ENCODE data around the gene PDP2. TPM values are rescaled to one million over a fixed set of nuclear protein-coding genes. Genes with fewer than 3 reads are reported as not detected.
"Not testable (repeated sequence)": the region's sequence is repeated elsewhere in the genome, so short reads cannot be mapped to it uniquely, and the experiment has no call there.

The PDP2 gene
- total RNA-seq, 2 experiments from 2014 or later: 29.2 to 33.3 TPM

DNA sequence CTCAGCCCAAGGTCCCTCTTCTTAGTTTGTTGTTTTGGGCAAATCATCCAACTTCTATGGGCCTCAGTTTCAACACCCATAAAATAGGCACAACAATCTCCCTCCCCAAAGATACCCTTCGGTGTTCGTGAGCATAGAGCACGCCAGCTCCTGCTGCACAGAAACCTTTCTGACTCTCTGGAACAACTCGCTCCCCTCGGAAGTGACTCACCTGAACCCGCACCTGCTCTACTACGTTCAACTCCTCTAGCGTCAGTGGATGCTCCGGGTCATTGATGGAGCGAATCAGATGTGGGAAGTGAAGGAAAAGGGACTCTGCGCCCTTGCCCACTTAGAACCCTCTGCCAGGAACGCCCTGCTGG, 53.4 kb downstream of the PDP2 start:
- ATAC-seq: peak; percentile 43
- Mint-ChIP-seq H3K27me3 (no peaks in the 10 kb centered on the region), H3K4me3 (peak overlapping the region; percentile 91), H3K36me3 (peaks cover 14% of the 10 kb centered on the region), H3K9me3 (ENCODE audit: low read depth) (no peaks in the 10 kb centered on the region), H3K27ac (peak overlapping the region; percentile 95), H3K4me1 (peaks cover 51% of the 10 kb centered on the region)
- no peak for DNase-seq
- CTCF ChIA-PET: interaction anchor here (0.7 to 2.3 kb wide), 10 partner anchors 14 to 221 kb away, joined by 3 to 14 read pairs (median 3); partner anchors contain the start of gene PDP2

- Mint-ChIP-seq H3K36me3 (peaks cover 14% of the 10 kb centered on the region), H3K4me3 (peak within 1 kb of the TSS; percentile 91), H3K4me1 (peaks cover 51% of the 10 kb centered on the region), H3K27me3 (no peaks in the 10 kb centered on the region), H3K9me3 (ENCODE audit: low read depth) (no peaks in the 10 kb centered on the region), H3K27ac (peak within 1 kb of the TSS; percentile 95)
- ATAC-seq (peak; percentile 88), DNase-seq (peak; percentile 91)
- CTCF ChIA-PET: interaction anchor here (0.7 to 2.3 kb wide), 6 partner anchors 13 to 84 kb away, joined by 3 to 14 read pairs (median 4); partner anchors contain the start of gene PDP2
These were observed 54.0 kb downstream of the PDP2 start, which contains the start of gene CIAO2B for GRCh38 chr16:66934138-66934838. Gene CIAO2B (minus strand): TSS chr16:66934402. CDS start chr16:66934364, 38 bp downstream.

DNA sequence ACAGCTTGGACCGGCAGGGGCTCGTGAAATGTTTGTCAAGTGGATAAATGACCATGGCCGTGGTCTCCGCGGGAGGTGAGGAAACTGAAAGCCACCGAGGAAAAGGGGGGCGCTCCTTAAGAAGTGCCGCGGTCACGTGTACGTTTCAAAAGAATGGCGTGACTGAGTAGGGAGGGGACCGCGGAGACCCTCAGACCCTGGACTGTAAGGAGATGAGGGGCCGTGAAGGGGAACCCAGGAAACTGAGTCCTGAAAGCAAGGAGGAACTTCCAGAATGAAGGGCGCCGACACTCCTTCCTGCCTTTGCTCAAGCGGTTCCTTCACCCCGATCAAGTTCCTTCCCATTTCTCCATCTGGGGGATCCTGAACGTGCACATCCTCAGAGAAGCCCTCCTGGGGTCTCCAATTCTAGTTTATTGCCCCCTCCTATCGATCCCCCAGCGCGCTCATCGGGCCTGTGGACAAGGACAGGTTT, 54.6 kb downstream of the PDP2 start:
- H3K9me3 Mint-ChIP-seq (ENCODE audit: low read depth); ATAC-seq; DNase-seq; H3K27me3 Mint-ChIP-seq: not testable (repeated sequence)
- Mint-ChIP-seq H3K27ac (peak overlapping the region; percentile 95), H3K36me3 (peaks cover 14% of the 10 kb centered on the region), H3K4me3 (peak overlapping the region; percentile 91), H3K4me1 (peaks cover 51% of the 10 kb centered on the region)
- CTCF ChIA-PET: interaction anchor here (1.0 to 2.3 kb wide), 5 partner anchors 13 to 83 kb away, joined by 3 to 14 read pairs (median 5); partner anchors contain the start of gene PDP2

DNA sequence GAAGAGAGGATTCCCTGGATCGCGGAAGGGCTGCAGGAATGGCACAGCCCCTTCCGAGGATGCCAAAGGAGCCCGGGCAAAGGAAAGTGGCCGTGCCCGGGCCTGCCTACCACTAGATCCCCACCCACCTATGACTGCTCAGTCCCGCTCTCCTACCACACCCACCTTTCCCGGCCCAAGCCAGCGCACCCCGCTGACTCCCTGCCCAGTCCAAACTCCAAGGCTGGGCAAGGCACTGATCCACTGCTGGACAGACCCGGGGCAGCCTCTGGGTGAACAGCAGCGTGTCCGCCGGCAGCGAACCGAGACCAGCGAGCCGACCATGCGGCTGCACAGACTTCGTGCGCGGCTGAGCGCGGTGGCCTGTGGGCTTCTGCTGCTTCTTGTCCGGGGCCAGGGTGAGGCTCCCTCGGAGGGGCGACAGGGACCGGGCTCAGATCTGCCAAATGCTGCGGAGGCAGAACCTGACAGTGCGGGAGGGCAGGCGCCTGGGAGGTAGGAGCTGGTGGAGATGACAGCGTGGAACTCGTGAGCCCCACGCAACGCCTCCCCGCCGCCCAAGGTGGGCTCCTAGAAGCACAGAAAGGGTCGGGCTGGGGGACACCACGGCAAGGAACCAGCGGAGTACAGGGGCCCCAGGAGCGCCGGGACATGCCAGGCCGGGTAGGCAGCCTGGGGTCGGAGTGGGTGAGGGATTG, 55.1 kb downstream of the PDP2 start, which contains the start of gene CES2:
CES2 (plus strand) TSS at position 203 of the 698 bp plus-strand sequence; CDS start at position 323, 120 bp downstream.
- ATAC-seq: no peak
- Mint-ChIP-seq H3K4me1 (peaks cover 51% of the 10 kb centered on the region), H3K9me3 (ENCODE audit: low read depth) (no peaks in the 10 kb centered on the region), H3K27me3 (no peaks in the 10 kb centered on the region), H3K36me3 (peaks cover 14% of the 10 kb centered on the region), H3K4me3 (peak within 1 kb of the TSS; percentile 91), H3K27ac (peak within 1 kb of the TSS; percentile 95)
- DNase-seq: no peak
- CTCF ChIA-PET: interaction anchor here (1.1 to 1.6 kb wide), 3 partner anchors 12 to 62 kb away, joined by 3 to 5 read pairs (median 5); no protein-coding TSS in a partner anchor

- Mint-ChIP-seq H3K36me3 (peaks cover 14% of the 10 kb centered on the region), H3K9me3 (ENCODE audit: low read depth) (no peaks in the 10 kb centered on the region), H3K4me1 (peaks cover 51% of the 10 kb centered on the region), H3K27me3 (no peaks in the 10 kb centered on the region), H3K27ac (peak overlapping the region; percentile 33), H3K4me3 (peak overlapping the region; percentile 91)
- no peak for ATAC-seq
- CTCF ChIA-PET: interaction anchor here (0.7 to 1.6 kb wide), 5 partner anchors 11 to 512 kb away, joined by 3 to 5 read pairs (median 3); no protein-coding TSS in a partner anchor
- no peak for DNase-seq
These were observed 56.1 kb downstream of the PDP2 start for GRCh38 chr16:66936462-66936861.

GRCh38 chr16:66936889-66937554, 56.7 kb downstream of the PDP2 start:
- Mint-ChIP-seq H3K27me3 (no peaks in the 10 kb centered on the region), H3K4me1 (peaks cover 47% of the 10 kb centered on the region), H3K27ac (peak overlapping the region; percentile 33), H3K9me3 (ENCODE audit: low read depth) (no peaks in the 10 kb centered on the region), H3K36me3 (peaks cover 14% of the 10 kb centered on the region), H3K4me3 (no peak overlapping the region)
- DNase-seq (no peak), ATAC-seq (no peak)
- CTCF ChIA-PET: interaction anchor here (0.7 to 1.6 kb wide), 5 partner anchors 10 to 511 kb away, joined by 3 to 5 read pairs (median 3); no protein-coding TSS in a partner anchor

DNA sequence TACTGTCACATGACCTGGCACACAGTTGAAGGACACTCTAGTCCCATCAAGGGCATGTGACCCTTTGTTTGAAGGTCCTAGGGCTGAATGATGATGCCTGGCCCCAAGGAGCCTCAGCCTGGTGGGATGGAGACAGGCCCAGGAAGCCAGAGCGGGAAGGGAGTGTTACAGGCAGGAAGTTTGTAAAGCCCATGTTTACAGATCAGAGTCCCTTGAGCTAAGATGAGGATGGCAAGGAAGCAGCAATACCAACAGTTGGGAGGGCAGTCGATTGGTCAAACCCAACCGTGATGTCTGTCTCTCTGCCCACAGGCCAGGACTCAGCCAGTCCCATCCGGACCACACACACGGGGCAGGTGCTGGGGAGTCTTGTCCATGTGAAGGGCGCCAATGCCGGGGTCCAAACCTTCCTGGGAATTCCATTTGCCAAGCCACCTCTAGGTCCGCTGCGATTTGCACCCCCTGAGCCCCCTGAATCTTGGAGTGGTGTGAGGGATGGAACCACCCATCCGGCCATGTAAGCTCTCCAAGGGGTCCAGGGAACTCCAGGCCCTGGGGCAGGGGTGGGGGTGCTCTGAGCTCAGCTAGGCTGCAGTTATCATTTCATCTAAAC, 57.5 kb downstream of the PDP2 start:
- DNase-seq: no peak
- CTCF ChIA-PET: interaction anchor here (1.0 to 1.5 kb wide), 2 partner anchors 19 to 510 kb away, joined by 3 to 4 read pairs; no protein-coding TSS in a partner anchor
- no peak for ATAC-seq

GRCh38 chr16:66939366-66939765, 59.1 kb downstream of the PDP2 start:
- no peak overlapping the region for H3K27ac Mint-ChIP-seq
- peaks cover 16% of the 10 kb centered on the region for H3K36me3 Mint-ChIP-seq
- DNase-seq: no peak
- no peak for ATAC-seq
- CTCF ChIA-PET: no interaction called here
- no peaks in the 10 kb centered on the region for H3K9me3 Mint-ChIP-seq (ENCODE audit: low read depth)
- H3K4me3 Mint-ChIP-seq: no peak overlapping the region
- no peaks in the 10 kb centered on the region for H3K27me3 Mint-ChIP-seq
- peaks cover 26% of the 10 kb centered on the region for H3K4me1 Mint-ChIP-seq

More for the DNA sequence above, 57.5 kb downstream of the PDP2 start:
- no peaks in the 10 kb centered on the region for H3K27me3 Mint-ChIP-seq
- no peak overlapping the region for H3K27ac Mint-ChIP-seq
- peaks cover 13% of the 10 kb centered on the region for H3K36me3 Mint-ChIP-seq
- H3K4me1 Mint-ChIP-seq: peaks cover 41% of the 10 kb centered on the region
- H3K9me3 Mint-ChIP-seq (ENCODE audit: low read depth): no peaks in the 10 kb centered on the region
- H3K4me3 Mint-ChIP-seq: no peak overlapping the region

DNA sequence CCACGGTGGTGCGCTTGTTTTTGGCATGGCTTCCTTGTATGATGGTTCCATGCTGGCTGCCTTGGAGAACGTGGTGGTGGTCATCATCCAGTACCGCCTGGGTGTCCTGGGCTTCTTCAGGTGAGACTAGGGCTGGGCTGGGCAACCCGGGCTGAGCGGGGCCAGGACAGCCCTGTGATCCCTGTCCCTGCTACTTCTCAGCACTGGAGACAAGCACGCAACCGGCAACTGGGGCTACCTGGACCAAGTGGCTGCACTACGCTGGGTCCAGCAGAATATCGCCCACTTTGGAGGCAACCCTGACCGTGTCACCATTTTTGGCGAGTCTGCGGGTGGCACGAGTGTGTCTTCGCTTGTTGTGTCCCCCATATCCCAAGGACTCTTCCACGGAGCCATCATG, 59.9 kb downstream of the PDP2 start:
- CTCF ChIA-PET: interaction anchor here (1.4 kb wide), 1 partner anchor 215 kb away, joined by 4 read pairs; no protein-coding TSS in a partner anchor
- DNase-seq (no peak), ATAC-seq (no peak)
- H3K4me3 Mint-ChIP-seq: no peak overlapping the region
- peaks cover 16% of the 10 kb centered on the region for H3K36me3 Mint-ChIP-seq
- no peaks in the 10 kb centered on the region for H3K27me3 Mint-ChIP-seq
- no peak overlapping the region for H3K27ac Mint-ChIP-seq
- no peaks in the 10 kb centered on the region for H3K9me3 Mint-ChIP-seq (ENCODE audit: low read depth)
- H3K4me1 Mint-ChIP-seq: peaks cover 22% of the 10 kb centered on the region

Other genes with a start within 250 kb of the PDP2 start
- 1 to 10 TPM; 1.1 to 1.2 TPM for gene CMTM4, start 183.8 kb upstream of the PDP2 start, total RNA-seq
- 10 to 100 TPM; 71.6 to 81.0 TPM for gene DYNC1LI2, start 128.9 kb upstream of the PDP2 start, total RNA-seq
- under 1 TPM in 1 of 2 experiments, not detected in 1; 0.47 TPM for gene TERB1, start 78.9 kb upstream of the PDP2 start, total RNA-seq
- gene NAE1, start 49.5 kb upstream of the PDP2 start, total RNA-seq: 10 to 100 TPM; 81.1 to 88.5 TPM
- not detected for gene CA7, start 36.1 kb upstream of the PDP2 start, total RNA-seq
- not detected for gene CDH16, start 38.4 kb downstream of the PDP2 start, total RNA-seq
- gene RRAD, start 45.0 kb downstream of the PDP2 start, total RNA-seq: 1 to 10 TPM in 1 of 2 experiments, under 1 TPM in 1; 0.55 to 2.5 TPM
- 100 to 1,000 TPM; 124 to 131 TPM for gene CIAO2B, start 53.9 kb downstream of the PDP2 start, total RNA-seq
- gene CES2, start 55.0 kb downstream of the PDP2 start, total RNA-seq: 10 to 100 TPM; 34.1 to 35.5 TPM
- gene CES3, start 80.8 kb downstream of the PDP2 start, total RNA-seq: 1 to 10 TPM; 2.3 to 4.5 TPM
- gene CES4A, start 108.1 kb downstream of the PDP2 start, total RNA-seq: 10 to 100 TPM in 1 of 2 experiments, 1 to 10 TPM in 1; 8.1 to 11.7 TPM
- gene CBFB, start 148.6 kb downstream of the PDP2 start, total RNA-seq: 100 to 1,000 TPM; 180 to 196 TPM
- gene PHAF1, start 229.4 kb downstream of the PDP2 start, total RNA-seq: 10 to 100 TPM; 14.2 to 15.2 TPM